ENCODE results near the gene RNF130. TPM values are rescaled to one million over a fixed set of nuclear protein-coding genes. Genes with fewer than 3 reads are reported as not detected.
"Not testable (repeated sequence)": the region's sequence is repeated elsewhere in the genome, so short reads cannot be mapped to it uniquely, and the experiment has no call there.

Gene RNF130
- total and polyA plus RNA-seq, 9 donors = 54.7 to 120 (median 67.1) TPM

DNA sequence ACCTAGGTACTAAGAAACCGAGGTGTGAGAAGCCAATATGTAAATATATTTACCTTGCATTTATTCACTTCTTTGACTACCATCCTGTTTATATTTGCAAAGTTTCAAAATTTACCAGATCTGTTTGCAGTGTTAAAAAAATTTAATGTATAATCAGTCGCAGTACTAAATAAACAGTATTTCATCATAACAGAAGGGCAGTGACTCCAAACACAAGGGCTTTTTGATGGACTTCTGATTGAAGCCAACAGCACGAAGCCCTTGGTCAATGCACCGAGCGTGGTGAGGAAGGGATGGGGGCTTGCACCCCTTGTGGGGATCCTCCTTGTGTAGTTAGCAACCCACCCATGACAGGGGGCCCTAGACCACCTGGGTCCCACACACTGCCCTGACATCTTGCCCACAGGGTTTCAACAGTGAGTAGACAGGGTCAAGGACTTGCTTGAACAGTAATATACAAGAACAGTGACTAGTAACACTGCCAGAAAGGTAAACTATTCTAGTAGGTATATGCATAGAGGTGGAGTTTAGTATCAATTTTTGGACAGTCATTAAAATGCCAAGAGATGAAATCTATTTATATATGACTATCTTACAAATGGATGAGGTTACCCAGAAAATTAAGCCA, 111.2 kb downstream of the RNF130 start:
- H3K4me1 ChIP-seq (ENCODE audit: insufficient read depth) = no peaks in the 10 kb centered on the region
- H3K4me3 ChIP-seq = no peak overlapping the region
- intact Hi-C loops (cut with DNase I) = no loop called here
- WGBS, 3 donors = 95 to 96% (median 96%) methylated on average over 5 of the region's 5 CpGs
- H3K9me3 ChIP-seq = no peaks in the 10 kb centered on the region
- H3K27ac ChIP-seq = no peak overlapping the region
- no peaks in the 10 kb centered on the region for H3K36me3 ChIP-seq
- no peaks in the 10 kb centered on the region for H3K27me3 ChIP-seq
- DNase-seq = no peak
- TF ChIP-seq CTCF (IDR thresholded peaks at IDR 0.05) (no peak), EP300 (IDR thresholded peaks at IDR 0.05) (no peak), POLR2A (IDR thresholded peaks at IDR 0.05) (no peak)

DNA sequence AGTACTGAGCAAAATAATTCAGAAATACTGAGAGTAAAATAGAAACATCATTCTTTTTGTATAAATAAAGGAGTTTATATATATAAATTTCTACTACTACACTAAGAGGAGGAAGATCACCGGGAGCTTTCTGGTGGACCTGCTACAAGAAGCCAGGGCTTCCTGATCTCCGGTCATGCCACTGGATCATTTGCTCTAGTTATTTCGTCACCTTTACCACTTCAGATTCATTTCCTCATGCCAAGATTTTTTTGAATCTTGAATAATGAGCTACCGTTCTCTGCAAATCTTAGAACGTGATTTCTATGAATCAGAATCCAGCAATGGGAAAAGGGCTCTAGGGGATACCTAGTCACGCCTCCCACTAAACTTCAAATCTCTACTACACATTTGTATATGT, 111.9 kb downstream of the RNF130 start:
- Histone ChIP-seq H3K27me3 (no peaks in the 10 kb centered on the region), H3K36me3 (no peaks in the 10 kb centered on the region), H3K4me3 (no peak overlapping the region), H3K4me1 (ENCODE audit: insufficient read depth) (no peaks in the 10 kb centered on the region), H3K27ac (no peak overlapping the region), H3K9me3 (no peaks in the 10 kb centered on the region)
- intact Hi-C loops (cut with DNase I) = no loop called here
- no peak for DNase-seq
- WGBS, 3 donors = 94 to 98% (median 95%) methylated on average over 6 of the region's 6 CpGs
- TF ChIP-seq CTCF (IDR thresholded peaks at IDR 0.05) = no peak
- no peak for TF ChIP-seq POLR2A (IDR thresholded peaks at IDR 0.05)
- no peak for TF ChIP-seq EP300 (IDR thresholded peaks at IDR 0.05)

- H3K27me3 ChIP-seq; intact Hi-C loops (cut with DNase I); H3K27ac ChIP-seq; H3K9me3 ChIP-seq; DNase-seq; H3K4me1 ChIP-seq (ENCODE audit: insufficient read depth); H3K36me3 ChIP-seq; H3K4me3 ChIP-seq: not testable (repeated sequence)
- 96 to 98% (median 98%) methylated on average over 5 of the region's 5 CpGs for WGBS, 3 donors
Measured at GRCh38 chr5:179959118-179959517, 112.4 kb downstream of the RNF130 start.

- no peaks in the 10 kb centered on the region for H3K36me3 ChIP-seq
- no peaks in the 10 kb centered on the region for H3K27me3 ChIP-seq
- WGBS, 3 donors = 73 to 82% (median 78%) methylated on average over 2 of the region's 2 CpGs
- DNase-seq = no peak
- no peaks in the 10 kb centered on the region for H3K4me1 ChIP-seq (ENCODE audit: insufficient read depth)
- H3K9me3 ChIP-seq = no peaks in the 10 kb centered on the region
- no peak overlapping the region for H3K27ac ChIP-seq
- H3K4me3 ChIP-seq = no peak overlapping the region
- TF ChIP-seq POLR2A (IDR thresholded peaks at IDR 0.05) (no peak), EP300 (IDR thresholded peaks at IDR 0.05) (no peak), CTCF (IDR thresholded peaks at IDR 0.05) (no peak)
- intact Hi-C loops (cut with DNase I) = no loop called here
Measured at GRCh38 chr5:179955630-179956029, 115.9 kb downstream of the RNF130 start.

DNA sequence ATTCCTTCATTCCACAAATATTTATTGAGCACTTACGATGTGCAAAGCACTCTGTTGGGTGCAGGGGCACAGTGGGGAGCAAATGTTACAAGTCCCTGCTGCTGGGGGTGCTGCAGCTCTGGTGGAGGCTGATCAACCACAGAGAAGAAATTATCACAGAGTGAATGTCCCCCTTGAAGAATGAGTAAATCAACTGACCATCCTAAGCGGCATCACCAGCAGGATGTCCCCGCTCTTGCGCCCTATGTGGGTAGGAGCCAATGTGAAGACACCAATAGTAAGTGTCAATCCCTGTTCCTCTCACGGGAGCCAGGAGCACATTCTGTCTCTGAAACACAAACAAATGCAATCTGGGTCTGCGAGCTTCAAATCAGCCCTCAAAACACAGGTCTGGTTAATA, 116.5 kb downstream of the RNF130 start:
- no peak overlapping the region for H3K4me3 ChIP-seq
- no peaks in the 10 kb centered on the region for H3K36me3 ChIP-seq
- H3K27me3 ChIP-seq = no peaks in the 10 kb centered on the region
- intact Hi-C loops (cut with DNase I) = no loop called here
- H3K9me3 ChIP-seq = no peaks in the 10 kb centered on the region
- 89 to 91% (median 90%) methylated on average over 6 of the region's 6 CpGs for WGBS, 3 donors
- no peak for DNase-seq
- TF ChIP-seq POLR2A (IDR thresholded peaks at IDR 0.05) (no peak), EP300 (IDR thresholded peaks at IDR 0.05) (no peak), CTCF (IDR thresholded peaks at IDR 0.05) (no peak)
- H3K4me1 ChIP-seq (ENCODE audit: insufficient read depth) = no peaks in the 10 kb centered on the region
- H3K27ac ChIP-seq = no peak overlapping the region
